Sigmoid colon (tissue), 3 donors: ENCODE measurements around the gene ATP1B3.

Experiments
- POLR2A ChIP-seq, 2 donors: fragments of 450-650 bp; IDR thresholded peaks; one replicate each; pipeline ENCODE4 v1.6.1; 2016; ENCODE audit warnings: antibody characterized with exemption in 2 of 2, mild to moderate bottlenecking in 2 of 2, moderate library complexity in 2 of 2
- TF ChIP-seq, protein P1 (sequence below), 4 experiments: fragments of 450-650 bp in 3 of 4; fragments of 200-600 bp in 1 of 4; IDR thresholded peaks; one replicate each; pipeline ENCODE4 v1.5.1; 2016 to 2019; ENCODE audit warnings: antibody characterized with exemption in 4 of 4, mild to moderate bottlenecking in 3 of 4, moderate library complexity in 2 of 4

DNA sequence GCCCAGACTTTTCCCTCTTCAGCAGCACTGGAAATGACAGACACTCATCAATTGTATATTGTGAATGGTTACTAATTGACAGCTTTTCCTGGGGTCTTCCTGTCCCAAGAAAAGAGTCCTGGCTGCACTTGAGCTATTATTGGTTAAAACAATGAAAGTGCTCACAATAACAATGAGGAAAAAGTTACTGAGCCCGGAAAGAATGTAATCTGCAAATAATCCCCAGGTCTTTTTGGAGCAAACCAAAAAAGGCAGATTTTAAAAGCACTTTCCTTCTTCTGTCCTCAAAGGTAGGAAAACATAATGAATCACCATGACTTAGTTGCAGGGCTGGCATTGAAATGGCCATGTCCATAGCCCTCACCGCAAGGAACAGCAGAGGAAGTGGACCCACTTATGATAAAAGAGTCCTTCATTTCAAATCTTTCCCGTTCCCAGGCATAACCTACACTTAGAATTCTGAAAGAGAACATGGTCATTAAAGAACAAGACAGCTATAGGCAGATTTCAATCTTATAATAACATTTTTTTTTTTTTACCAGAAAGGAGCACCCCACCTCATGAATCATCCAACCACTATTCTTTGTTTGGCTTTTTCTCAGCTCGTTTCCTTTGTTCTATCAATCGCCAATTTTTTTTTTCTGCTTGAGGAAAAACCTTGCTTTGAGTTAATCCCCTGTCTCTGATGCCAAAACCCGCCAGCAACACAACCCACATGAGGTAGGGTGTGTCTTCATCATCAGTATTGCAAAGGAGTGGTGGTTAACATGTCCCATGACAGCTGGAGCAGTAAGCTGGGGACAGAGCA lies 35.5 kb upstream of the ATP1B3 start:
- TF ChIP-seq, protein P1, sequence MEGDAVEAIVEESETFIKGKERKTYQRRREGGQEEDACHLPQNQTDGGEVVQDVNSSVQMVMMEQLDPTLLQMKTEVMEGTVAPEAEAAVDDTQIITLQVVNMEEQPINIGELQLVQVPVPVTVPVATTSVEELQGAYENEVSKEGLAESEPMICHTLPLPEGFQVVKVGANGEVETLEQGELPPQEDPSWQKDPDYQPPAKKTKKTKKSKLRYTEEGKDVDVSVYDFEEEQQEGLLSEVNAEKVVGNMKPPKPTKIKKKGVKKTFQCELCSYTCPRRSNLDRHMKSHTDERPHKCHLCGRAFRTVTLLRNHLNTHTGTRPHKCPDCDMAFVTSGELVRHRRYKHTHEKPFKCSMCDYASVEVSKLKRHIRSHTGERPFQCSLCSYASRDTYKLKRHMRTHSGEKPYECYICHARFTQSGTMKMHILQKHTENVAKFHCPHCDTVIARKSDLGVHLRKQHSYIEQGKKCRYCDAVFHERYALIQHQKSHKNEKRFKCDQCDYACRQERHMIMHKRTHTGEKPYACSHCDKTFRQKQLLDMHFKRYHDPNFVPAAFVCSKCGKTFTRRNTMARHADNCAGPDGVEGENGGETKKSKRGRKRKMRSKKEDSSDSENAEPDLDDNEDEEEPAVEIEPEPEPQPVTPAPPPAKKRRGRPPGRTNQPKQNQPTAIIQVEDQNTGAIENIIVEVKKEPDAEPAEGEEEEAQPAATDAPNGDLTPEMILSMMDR (IDR thresholded peaks at IDR 0.05): no peak
- TF ChIP-seq POLR2A (IDR thresholded peaks at IDR 0.05): no peak
